ENCODE data around the gene SPRY4. TPM values are rescaled to one million over a fixed set of nuclear protein-coding genes. Genes with fewer than 3 reads are reported as not detected.
A peak's percentile ranks its signal among the peaks of the same experiment; 100 is the strongest.
"Not testable (repeated sequence)": the region's sequence is repeated elsewhere in the genome, so short reads cannot be mapped to it uniquely, and the experiment has no call there.

The SPRY4 gene
- polyA plus RNA-seq, 2 of the 4 experiments (the other 2 are of a cell fraction): 3.4 to 5.7 TPM

GRCh38 chr5:142363619-142363963 lies 38.8 kb upstream of the SPRY4 start:
- peak overlapping the region; percentile 81 to 91 for H3K27ac ChIP-seq
- H3K4me3 ChIP-seq: no peak overlapping the region; the same call in 2 of the 3 replicates
- H3K4me1 ChIP-seq: peaks cover 51% of the 10 kb centered on the region
- H3K9me3 ChIP-seq: no peaks in the 10 kb centered on the region
- ATAC-seq: no peak
- WGBS (ENCODE audit: missing lambda C conversion rate): 92% methylated on average over 5 of the region's 5 CpGs
- H3K4me2 ChIP-seq: peak overlapping the region; percentile 68
- ChIA-PET CTCF (interaction anchor here (1.2 kb wide), 1 partner anchor 185 kb away, joined by 4 read pairs; no protein-coding TSS in a partner anchor), POLR2A (no interaction called here)
- DNase-seq (ENCODE audit: low read depth in 1 of 2, low spot score in 1 of 2): no peak
- no peak for TF ChIP-seq MAZ (IDR thresholded peaks at IDR 0.05; ENCODE audit: borderline replicate concordance, low read depth, low read length)
- FAIRE-seq: no peak

- ATAC-seq; FAIRE-seq; H3K4me3 ChIP-seq; DNase-seq (ENCODE audit: low read depth in 1 of 2, low spot score in 1 of 2); H3K9me3 ChIP-seq; POLR2A ChIA-PET: not testable (repeated sequence)
- H3K27ac ChIP-seq: peak overlapping the region; percentile 81 to 91
- peaks cover 59% of the 10 kb centered on the region for H3K4me1 ChIP-seq
- CTCF ChIA-PET: interaction anchor here (0.6 kb wide), 1 partner anchor 719 kb away, joined by 3 read pairs; no protein-coding TSS in a partner anchor
- peak overlapping the region; percentile 68 for H3K4me2 ChIP-seq
- 74% methylated on average over 11 of the region's 11 CpGs for WGBS (ENCODE audit: missing lambda C conversion rate)
Measured at GRCh38 chr5:142362193-142362592, 37.4 kb upstream of the SPRY4 start.

GRCh38 chr5:142360607-142361120 lies 35.8 kb upstream of the SPRY4 start:
- ATAC-seq (peak in 1 of 2 experiments; percentile 31; a peak in 3 of 6 replicates), DNase-seq (ENCODE audit: low read depth in 1 of 2, low spot score in 1 of 2) (peak; percentile 58 to 59), FAIRE-seq (no peak)
- Histone ChIP-seq H3K4me3 (0 out of 3 replicates have a peak overlapping the region, but pooled peaks have one; percentile 4), H3K4me1 (peaks cover 59% of the 10 kb centered on the region), H3K27ac (peak overlapping the region; percentile 81 to 82), H3K4me2 (peak overlapping the region; percentile 74), H3K9me3 (no peaks in the 10 kb centered on the region)
- CTCF ChIA-PET: interaction anchor here (0.9 to 6.4 kb wide), 3 partner anchors 36 to 295 kb away, joined by 3 to 28 read pairs (median 6); partner anchors contain the start of gene SPRY4
- WGBS (ENCODE audit: missing lambda C conversion rate): 4% methylated on average over 12 of the region's 12 CpGs
- no peak for TF ChIP-seq TFCP2L1 (CRISPR knock-in tag; IDR thresholded peaks at IDR 0.05)
- peak; percentile 9 to 18; a peak in 2 of 5 replicates for TF ChIP-seq RAD21 (conservative IDR thresholded peaks at IDR 0.05 in 1 of 2, IDR thresholded peaks at IDR 0.05 in 1 of 2)
- no peak for TF ChIP-seq SREBF2 (IDR thresholded peaks at IDR 0.05)
- TF ChIP-seq REST (IDR thresholded peaks at IDR 0.05): no peak
- POLR2A ChIA-PET: interaction anchor here (0.5 kb wide), 1 partner anchor 36 kb away, joined by 4 read pairs; the partner anchor contains the start of gene SPRY4

- Histone ChIP-seq H3K9me3 (no peaks in the 10 kb centered on the region), H3K4me1 (peaks cover 59% of the 10 kb centered on the region), H3K4me3 (no peak overlapping the region), H3K27ac (peak overlapping the region; percentile 81 to 82), H3K4me2 (peak overlapping the region; percentile 74)
- ATAC-seq: no peak
- DNase-seq (ENCODE audit: low read depth in 1 of 2, low spot score in 1 of 2): no peak
- 23% methylated on average over 1 of the region's 1 CpG for WGBS (ENCODE audit: missing lambda C conversion rate)
- ChIA-PET POLR2A (interaction anchor here (0.5 kb wide), 1 partner anchor 35 kb away, joined by 4 read pairs; the partner anchor contains the start of gene SPRY4), CTCF (interaction anchor here (0.9 to 6.4 kb wide), 5 partner anchors 35 to 296 kb away, joined by 3 to 28 read pairs (median 6); partner anchors contain the start of gene SPRY4)
- no peak for FAIRE-seq
- no peak for TF ChIP-seq MYC (IDR thresholded peaks at IDR 0.05; ENCODE audit: borderline replicate concordance, low read length)
- TF ChIP-seq MAFK (IDR thresholded peaks at IDR 0.05; ENCODE audit: partially characterized antibody): no peak
- TF ChIP-seq E2F6 (IDR thresholded peaks at IDR 0.05; ENCODE audit: borderline replicate concordance, low read depth): no peak
- TF ChIP-seq KDM1A (IDR thresholded peaks at IDR 0.05; ENCODE audit: low read depth): no peak
- TF ChIP-seq NR3C1 (IDR thresholded peaks at IDR 0.05): no peak
- no peak for TF ChIP-seq HEYL (CRISPR knock-in tag; IDR thresholded peaks at IDR 0.05)
- TF ChIP-seq ZFP36 (IDR thresholded peaks at IDR 0.05; ENCODE audit: borderline replicate concordance, partially characterized antibody): no peak
- no peak for TF ChIP-seq NPAS2 (CRISPR knock-in tag; IDR thresholded peaks at IDR 0.05; ENCODE audit: borderline replicate concordance)
- no peak for TF ChIP-seq FOSL2 (IDR thresholded peaks at IDR 0.05)
- no peak for TF ChIP-seq FOSL2 (CRISPR knock-in tag; IDR thresholded peaks at IDR 0.05)
- no peak for TF ChIP-seq USF2 (IDR thresholded peaks at IDR 0.05)
- TF ChIP-seq EHMT2 (IDR thresholded peaks at IDR 0.05; ENCODE audit: low read depth): no peak
- TF ChIP-seq POLR2A (IDR thresholded peaks at IDR 0.05; ENCODE audit: low read length): no peak
- no peak for TF ChIP-seq CBX2 (IDR thresholded peaks at IDR 0.05; ENCODE audit: borderline replicate concordance, low read depth)
- no peak for TF ChIP-seq ATOH8 (CRISPR knock-in tag; IDR thresholded peaks at IDR 0.05; ENCODE audit: low read depth)
- no peak for TF ChIP-seq HDAC2 (IDR thresholded peaks at IDR 0.05)
- no peak for TF ChIP-seq CHD2 (IDR thresholded peaks at IDR 0.05; ENCODE audit: low read length, partially characterized antibody)
- no peak for TF ChIP-seq PBX3 (IDR thresholded peaks at IDR 0.05)
- no peak for TF ChIP-seq SREBF2 (IDR thresholded peaks at IDR 0.05)
Measured at GRCh38 chr5:142360051-142360498, 35.3 kb upstream of the SPRY4 start.

All from A549 (cell line).